ENCODE data around the gene NR6A1.

DNA sequence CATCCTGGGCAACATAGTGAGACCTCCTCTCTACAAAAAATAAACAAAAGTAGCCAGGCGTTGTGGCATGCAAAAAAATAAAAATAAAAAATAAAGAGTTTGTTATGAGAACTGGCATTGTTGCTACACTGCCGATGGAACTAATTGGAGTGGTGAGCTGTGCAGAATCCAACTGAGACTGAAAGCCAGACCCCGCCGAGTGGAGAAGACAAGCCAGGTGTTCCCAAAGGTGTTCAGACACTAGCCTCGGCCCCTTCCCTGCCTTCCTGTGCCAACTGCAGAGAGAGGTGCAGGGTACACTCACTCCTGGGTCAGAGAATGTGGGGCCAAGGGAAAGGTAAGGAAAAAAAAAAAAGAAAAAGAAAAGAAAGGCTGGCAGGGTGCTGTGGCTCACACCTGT is 44.5 kb upstream of the NR6A1 start:
- no peak for TF ChIP-seq POLR2A (IDR thresholded peaks at IDR 0.05; ENCODE audit: low read length)
- no peak for TF ChIP-seq GATA1 (IDR thresholded peaks at IDR 0.05; ENCODE audit: low read depth, low read length)
